Measurements from ENCODE around the gene DUSP8.
A peak's percentile ranks its signal among the peaks of the same experiment; 100 is the strongest.

The DUSP8 gene

GRCh38 chr11:1507381-1508140 lies 64.5 kb downstream of the DUSP8 start:
- Mint-ChIP-seq H3K27me3 (ENCODE audit: low read depth, poor library complexity) (no peaks in the 10 kb centered on the region), H3K36me3 (ENCODE audit: low read depth) (no peaks in the 10 kb centered on the region), H3K4me1 (peaks cover 62% of the 10 kb centered on the region), H3K4me3 (peak overlapping the region; percentile 28), H3K9me3 (no peaks in the 10 kb centered on the region), H3K27ac (no peak overlapping the region)
- no peak for DNase-seq
- TF ChIP-seq, protein P1, sequence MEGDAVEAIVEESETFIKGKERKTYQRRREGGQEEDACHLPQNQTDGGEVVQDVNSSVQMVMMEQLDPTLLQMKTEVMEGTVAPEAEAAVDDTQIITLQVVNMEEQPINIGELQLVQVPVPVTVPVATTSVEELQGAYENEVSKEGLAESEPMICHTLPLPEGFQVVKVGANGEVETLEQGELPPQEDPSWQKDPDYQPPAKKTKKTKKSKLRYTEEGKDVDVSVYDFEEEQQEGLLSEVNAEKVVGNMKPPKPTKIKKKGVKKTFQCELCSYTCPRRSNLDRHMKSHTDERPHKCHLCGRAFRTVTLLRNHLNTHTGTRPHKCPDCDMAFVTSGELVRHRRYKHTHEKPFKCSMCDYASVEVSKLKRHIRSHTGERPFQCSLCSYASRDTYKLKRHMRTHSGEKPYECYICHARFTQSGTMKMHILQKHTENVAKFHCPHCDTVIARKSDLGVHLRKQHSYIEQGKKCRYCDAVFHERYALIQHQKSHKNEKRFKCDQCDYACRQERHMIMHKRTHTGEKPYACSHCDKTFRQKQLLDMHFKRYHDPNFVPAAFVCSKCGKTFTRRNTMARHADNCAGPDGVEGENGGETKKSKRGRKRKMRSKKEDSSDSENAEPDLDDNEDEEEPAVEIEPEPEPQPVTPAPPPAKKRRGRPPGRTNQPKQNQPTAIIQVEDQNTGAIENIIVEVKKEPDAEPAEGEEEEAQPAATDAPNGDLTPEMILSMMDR (IDR thresholded peaks at IDR 0.05): no peak

- Mint-ChIP-seq H3K36me3 (ENCODE audit: low read depth) (no peaks in the 10 kb centered on the region), H3K27me3 (ENCODE audit: low read depth, poor library complexity) (no peaks in the 10 kb centered on the region), H3K9me3 (no peaks in the 10 kb centered on the region), H3K4me1 (peaks cover 67% of the 10 kb centered on the region), H3K27ac (peak overlapping the region; percentile 68), H3K4me3 (peak overlapping the region; percentile 20)
- DNase-seq: no peak
- TF ChIP-seq, protein P1 (IDR thresholded peaks at IDR 0.05): no peak
Observed at GRCh38 chr11:1506981-1507380, 65.1 kb downstream of the DUSP8 start.

DNA sequence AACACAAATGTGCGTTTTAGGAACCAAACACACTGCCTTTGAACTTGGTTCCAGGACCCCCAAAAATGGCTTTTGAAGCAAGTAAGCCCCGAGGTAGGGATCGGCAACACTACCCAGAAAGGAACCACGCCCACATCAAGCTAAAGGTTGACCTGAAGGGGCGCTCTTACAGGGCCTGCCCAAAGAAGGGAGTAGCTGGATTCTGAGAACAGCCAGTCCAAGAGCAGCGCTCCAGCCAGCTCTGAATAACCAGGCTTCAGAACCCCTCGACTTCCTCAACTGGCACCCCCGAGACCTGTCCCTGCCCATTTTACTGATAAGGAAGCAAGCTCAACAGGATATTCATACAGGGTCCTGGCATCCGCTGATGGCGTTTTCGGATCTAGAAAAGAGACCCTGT lies 66.6 kb downstream of the DUSP8 start:
- Mint-ChIP-seq H3K9me3 (no peaks in the 10 kb centered on the region), H3K27me3 (ENCODE audit: low read depth, poor library complexity) (no peaks in the 10 kb centered on the region), H3K27ac (no peak overlapping the region), H3K4me1 (peaks cover 67% of the 10 kb centered on the region), H3K4me3 (no peak overlapping the region), H3K36me3 (ENCODE audit: low read depth) (peaks cover 5% of the 10 kb centered on the region)
- TF ChIP-seq, protein P1 (IDR thresholded peaks at IDR 0.05): no peak
- no peak for DNase-seq

GRCh38 chr11:1504581-1505290 lies 67.3 kb downstream of the DUSP8 start:
- Mint-ChIP-seq H3K4me1 (peaks cover 67% of the 10 kb centered on the region), H3K27ac (no peak overlapping the region), H3K4me3 (no peak overlapping the region), H3K9me3 (no peaks in the 10 kb centered on the region), H3K27me3 (ENCODE audit: low read depth, poor library complexity) (no peaks in the 10 kb centered on the region), H3K36me3 (ENCODE audit: low read depth) (peaks cover 9% of the 10 kb centered on the region)
- no peak for DNase-seq
- TF ChIP-seq, protein P1 (IDR thresholded peaks at IDR 0.05): no peak

DNA sequence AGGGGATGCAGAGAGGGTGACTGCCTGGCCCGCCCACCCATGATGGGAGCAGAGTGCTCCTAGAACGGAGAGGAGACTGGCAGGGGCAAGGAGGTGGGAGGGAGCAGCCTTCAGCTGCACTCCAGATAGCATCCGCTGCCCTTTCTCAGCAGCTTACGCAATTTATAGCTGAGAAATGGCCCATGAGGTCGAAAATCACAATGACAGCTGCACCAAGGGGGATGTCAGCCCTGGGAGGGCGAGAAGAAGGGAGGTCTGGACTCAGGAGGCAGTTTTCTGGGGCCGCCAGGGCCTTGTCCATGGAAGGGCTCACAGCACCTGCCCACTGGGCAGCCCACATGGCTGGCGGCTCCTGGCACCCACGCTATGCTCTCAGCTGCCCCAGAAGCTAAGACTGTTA lies 67.9 kb downstream of the DUSP8 start:
- DNase-seq: no peak
- H3K4me1 Mint-ChIP-seq: peaks cover 61% of the 10 kb centered on the region
- peaks cover 10% of the 10 kb centered on the region for H3K36me3 Mint-ChIP-seq (ENCODE audit: low read depth)
- no peaks in the 10 kb centered on the region for H3K27me3 Mint-ChIP-seq (ENCODE audit: low read depth, poor library complexity)
- TF ChIP-seq, protein P1 (IDR thresholded peaks at IDR 0.05): no peak
- H3K9me3 Mint-ChIP-seq: peaks cover under 1% of the 10 kb centered on the region
- no peak overlapping the region for H3K4me3 Mint-ChIP-seq
- no peak overlapping the region for H3K27ac Mint-ChIP-seq

All from nephron progenitor cell (in vitro differentiated cells).